TTC549 (cell line): ENCODE measurements around the gene PDGFA.

Source experiments
- FAIRE-seq: peaks from 2 replicates; lab custom pipeline; 2012; peaks lifted over from hg19 to GRCh38; lab: Jason Lieb, UNC

The PDGFA gene

DNA sequence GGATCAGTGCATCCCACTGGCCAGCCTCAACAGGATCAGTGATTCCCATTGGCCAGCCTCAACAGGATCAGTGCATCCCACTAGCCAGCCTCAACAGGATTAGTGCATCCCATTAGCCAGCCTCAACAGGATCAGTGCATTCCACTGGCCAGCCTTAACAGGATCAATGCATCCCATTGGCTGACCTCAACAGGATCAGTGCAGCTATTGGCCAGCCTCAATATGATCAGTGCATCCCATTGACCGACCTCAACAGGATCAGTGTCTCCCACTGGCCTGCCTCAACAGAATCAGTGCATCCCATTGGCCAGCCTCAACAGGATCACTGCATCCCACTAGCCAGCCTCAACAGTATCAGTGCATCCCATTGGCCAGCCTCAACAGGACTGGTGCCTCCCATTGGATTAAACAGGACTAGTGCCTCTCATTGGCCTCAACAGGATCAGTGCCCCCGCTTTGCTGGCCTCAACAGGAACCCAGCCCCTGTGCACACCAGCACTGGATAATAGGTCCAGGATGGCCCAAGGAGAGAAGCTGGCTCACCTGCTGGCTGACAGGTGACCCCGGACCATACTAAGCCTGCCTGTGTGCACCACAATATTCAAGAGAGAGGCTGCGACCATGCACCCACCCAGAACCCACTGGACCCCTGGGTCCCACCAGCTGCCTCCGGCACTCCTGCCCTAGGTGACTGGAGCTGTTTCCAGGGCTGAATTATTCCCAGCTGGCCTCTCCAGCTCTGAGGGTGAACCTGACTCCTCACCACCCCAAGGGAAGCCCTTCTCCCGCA, 59.9 kb downstream of the PDGFA start:
- FAIRE-seq, result no peak

DNA sequence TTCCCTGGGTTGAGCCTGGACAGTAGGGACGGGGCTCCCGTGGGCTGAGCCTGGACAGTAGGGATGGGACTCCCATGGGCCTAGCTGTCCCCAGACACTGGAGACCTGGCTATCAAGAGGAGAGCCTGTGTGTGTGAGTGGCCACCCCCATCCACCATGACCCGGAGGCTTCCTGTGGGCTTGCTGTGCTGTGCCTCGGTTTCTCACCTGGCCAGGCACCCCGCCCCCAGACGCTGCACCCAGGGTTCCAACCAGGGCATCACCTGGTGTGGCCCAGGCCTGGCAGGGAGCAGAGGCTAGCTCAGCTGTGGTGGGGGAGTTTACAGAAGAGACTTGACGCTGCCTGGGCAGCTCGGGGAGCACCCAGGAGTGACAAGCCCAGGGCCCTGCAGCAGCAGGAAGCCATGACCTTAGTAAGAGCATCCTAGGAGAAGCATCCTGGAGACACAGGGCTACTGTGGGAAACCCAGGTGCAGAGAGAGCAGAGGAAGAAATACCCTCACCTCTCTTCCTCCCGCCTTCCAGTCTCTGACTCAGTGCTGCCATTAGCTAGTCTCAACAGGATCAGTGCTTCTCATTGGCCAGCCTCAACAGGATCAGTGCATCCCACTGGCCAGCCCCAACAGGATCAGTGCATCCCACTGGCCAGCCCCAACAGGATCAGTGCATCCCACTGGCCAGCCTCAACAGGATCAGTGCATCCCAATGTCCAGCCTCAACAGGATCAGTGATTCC, 61.0 kb downstream of the PDGFA start:
- no peak for FAIRE-seq

DNA sequence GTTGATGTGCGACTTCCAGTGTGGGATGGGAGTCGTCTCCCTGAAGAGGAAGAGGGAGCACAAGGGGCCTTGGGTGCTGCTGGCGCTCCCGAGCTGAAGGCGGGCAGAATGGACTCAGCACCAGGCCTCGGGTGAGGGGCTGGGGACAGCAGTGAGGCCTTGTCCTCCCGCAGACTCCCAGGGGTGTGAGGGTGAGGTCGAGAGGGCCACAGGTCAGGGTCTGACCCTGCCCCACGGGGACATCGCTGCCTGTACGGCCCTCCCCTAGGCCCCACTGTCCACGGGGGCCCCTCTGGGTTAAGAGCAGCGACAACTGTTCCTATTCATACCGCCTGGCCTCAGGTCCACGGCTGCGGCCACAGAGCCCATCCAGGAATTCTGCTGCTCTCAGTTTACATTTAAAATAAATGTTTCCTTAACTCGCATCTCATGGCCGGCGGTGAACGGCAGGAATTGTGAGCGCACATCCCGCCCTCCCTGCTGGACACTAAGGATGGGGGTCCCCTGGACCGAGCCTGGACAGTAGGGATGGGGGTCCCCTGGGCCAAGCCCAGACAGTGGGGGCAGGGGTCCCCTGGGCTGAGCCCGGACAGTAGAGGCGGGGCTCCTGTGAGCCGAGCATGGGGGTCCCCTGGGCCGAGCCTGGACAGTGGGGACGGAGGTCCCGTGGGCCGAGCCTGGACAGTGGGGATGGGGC, 61.7 kb downstream of the PDGFA start:
- FAIRE-seq, result no peak

DNA sequence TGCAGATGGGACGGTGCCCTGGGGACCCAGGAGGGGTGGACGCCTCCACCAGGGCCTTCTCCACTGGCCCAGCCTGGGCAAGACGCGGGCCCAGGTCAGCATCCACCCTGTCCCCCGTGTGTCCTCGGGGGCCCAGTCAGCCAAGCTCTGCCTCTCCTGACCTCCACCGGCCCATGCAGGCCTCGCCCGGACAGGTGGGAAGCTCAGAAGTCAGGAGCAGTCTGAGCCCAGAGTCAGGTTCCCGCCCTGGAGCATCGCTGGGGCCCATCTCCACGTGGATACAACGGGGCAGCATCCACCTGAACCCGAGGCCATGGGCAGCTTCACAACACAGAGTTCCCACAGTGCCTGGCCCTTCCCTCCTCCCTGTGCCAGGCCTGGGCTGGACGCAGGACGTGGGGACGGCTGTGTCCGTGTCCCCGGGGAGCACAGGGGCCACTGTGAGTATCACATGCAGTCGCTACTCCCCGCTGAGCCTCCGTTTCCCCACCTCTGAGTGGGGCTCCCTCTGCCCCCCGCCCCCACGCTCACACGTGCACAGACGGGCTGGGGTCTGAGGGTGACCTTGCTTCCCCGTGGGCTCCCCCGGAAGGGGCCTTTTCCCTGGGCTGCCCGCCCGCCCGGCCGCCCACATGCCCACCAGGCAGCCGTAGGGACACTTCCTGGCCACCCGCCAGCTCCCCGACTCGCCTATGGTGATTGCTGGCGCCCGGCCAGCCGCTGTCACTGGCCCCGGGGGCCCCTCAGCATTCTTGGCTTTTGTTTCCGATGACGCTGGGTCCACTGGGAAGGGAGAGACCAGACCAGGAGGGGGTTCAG, 64.3 kb downstream of the PDGFA start:
- no peak for FAIRE-seq

DNA sequence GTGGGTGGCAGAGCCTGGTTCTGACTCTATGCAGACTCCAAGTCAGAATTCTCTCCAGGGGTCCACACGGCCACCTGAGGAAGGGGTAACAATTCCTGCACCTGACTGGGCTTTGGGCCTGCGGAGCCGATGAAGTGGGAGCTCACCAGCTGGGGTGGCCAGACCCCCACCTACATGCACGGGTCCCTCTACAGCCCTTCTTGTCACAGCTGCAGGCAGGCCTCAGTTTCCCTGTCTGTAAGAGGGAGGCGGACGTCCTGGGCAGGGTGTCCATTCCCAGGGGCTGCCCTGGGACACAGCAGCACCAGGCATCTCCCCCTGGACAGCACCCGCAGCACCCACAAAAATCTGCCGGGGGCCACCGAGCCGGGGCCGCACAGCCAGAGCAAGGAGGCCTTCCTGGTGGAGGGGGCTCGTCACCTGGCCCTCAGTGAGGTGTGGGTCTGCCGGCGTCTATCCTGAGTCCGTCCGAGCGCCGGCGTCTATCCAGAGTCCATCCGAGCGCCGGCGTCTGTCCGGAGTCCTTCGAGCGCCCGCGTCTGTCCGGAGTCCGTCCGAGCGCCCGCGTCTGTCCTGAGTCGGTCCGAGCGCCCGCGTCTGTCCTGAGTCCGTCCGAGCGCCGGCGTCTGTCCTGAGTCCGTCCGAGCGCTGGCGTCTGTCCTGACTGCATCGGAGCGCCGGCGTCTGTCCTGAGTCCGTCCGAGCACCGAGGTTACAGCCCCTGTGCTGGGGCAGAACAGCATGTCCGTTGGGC, 65.1 kb downstream of the PDGFA start:
- no peak for FAIRE-seq

DNA sequence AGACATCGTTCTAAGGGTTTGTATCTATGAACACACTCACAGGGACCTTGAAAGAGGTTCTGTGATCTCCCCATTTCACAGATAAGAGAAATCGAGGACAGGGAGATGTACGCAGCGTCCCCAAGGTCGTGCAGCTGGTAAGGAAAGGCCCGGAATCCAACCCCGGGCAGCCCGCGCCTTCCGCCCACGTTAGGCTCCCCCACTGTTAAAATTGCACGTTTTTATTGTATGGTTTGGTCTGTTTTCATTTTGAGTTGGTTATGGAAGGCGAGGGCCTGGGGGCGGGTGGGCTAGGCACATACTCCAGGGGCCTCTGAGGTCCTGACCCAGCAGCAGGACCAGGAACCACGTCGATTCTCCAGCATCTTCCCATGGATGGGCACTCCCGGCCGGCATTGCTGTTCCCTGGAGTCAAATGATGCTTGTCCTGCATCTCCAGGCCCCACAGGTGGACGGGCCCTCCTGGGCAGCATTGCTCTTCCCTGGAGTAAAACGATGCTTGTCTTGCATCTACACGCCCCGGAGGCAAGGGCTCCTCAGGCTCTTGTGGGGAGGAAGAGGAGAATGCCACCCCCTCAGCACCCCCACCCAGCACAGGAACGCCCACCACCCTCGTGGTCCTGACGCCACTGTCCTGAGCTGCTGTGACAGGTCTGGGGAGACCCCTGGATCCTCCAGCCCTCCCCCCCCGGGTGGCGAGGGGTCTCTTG, 65.9 kb downstream of the PDGFA start:
- no peak for FAIRE-seq

DNA sequence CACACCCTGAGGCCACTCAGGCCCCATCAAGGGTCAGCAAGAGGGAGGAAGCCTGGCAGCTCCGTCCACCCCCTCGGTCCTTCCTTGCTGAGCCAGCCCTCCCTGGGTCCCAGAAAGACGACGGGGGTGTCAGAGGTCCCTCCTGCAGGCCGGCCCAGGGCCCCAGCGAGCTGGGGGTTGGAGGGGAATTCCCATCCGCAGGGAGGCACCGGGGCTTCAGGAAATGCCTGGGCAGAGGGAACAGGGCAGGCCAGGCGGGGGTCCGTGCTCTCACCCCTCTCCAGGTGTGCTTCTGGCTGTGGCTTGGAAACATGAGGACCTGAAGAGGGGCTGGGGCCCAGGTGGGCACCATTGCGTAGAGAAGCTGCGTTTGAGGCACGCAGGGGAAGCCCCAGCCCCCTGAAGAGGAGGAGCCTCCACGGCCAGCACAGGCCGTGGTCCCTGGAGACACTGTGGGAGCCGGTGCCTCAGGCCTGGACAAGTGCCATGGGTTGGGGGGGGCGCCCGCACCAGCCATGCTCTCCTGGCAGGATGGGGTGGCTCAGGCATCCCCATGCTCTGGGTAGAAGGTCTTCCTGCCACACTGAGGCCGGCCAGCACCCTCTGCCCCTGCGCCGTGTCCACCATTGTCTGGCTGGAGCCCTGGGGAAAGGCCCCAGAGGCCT, 66.7 kb downstream of the PDGFA start:
- FAIRE-seq, result no peak

DNA sequence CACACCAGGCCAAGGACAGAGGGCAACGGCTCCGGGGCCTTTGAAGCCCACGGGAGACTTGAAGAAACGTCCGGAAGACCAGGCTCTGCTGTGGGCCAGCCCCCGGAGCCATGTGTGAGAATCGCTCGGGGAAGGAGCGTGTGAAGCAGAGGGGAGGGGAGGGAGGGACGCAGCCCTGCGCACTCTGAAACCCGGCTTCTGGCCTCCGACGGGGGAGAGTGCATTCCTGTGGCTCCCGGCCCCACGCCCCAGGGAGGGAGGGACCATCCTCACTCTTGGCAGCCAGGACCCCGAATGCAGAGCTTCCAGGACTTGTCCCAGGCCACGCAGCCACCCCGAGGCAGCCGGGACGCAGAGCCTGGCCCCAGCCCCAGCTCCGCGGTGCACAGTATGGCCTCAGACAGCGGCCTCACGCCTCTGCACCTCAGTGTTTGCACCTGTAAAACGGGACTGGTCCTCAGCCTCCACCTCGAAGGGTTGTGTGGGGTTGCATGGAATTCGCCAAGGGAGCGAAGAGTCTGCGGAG, 67.4 kb downstream of the PDGFA start:
- FAIRE-seq, result no peak

DNA sequence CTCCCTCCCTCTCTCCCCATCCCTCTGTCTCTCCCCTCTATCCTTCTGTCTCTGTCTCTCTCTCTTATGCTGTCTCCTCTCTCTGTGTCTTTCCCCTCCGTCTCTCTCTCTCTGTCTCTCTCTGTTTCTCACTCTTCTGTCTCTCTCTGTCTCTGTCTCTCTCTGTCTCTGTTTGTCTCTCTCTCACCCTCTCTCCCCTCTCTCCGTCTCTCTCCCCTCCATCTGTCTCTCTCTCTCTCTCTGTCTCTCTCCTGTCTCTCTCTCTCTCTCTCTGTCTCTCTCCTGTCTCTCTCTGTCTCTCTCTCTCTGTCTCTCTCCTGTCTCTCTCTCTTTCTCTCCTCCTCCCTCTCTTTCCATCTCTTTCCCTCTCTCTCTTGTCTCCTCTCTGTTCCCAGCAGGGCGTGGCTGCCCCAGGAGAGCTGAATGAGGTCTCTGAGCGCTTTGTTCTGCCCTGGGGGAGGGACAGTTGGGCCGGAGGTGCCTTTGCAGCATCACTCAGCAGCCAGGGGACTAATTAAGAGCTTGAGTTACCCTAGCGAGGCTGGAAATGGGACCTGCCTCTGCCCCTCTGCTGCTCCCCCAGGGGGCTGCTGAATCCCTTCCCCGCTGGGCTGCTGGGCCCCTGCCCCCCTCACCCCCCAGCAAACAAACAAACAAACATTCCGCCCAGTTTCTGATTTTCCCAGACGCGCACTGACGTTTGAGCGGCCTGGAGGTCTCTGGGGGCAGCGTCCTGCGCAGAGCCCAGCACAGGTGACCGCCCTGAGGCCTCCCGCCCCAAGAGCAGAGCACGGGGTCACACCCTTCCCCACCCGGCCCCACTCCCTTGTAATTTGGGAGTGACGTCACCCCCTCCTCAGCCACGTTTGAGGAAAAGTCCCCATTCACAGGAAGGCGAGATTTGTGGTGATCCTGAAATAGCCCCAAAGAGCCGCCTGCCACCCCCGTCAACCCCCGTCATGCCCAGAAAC, 68.1 kb downstream of the PDGFA start:
- no peak for FAIRE-seq

DNA sequence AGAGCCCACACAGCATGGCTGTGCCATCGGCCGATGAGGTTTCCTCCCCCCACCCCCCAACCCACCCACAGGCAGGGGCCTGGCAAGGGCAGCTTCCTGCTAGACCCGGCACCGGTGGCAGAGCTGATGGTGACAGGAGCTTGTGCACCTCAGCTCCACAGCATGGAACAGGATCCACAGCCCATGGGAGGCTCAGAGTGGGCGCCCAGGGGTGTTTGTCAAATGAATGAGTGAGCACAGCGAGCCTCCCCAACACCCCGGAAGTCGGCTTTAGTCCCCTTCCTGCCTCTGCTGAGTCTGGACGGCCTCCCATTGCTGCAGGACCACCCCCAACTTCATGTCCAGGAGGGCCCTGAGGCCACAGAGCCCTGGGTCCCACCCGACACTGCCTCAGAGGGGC, 68.9 kb downstream of the PDGFA start:
- no peak for FAIRE-seq

DNA sequence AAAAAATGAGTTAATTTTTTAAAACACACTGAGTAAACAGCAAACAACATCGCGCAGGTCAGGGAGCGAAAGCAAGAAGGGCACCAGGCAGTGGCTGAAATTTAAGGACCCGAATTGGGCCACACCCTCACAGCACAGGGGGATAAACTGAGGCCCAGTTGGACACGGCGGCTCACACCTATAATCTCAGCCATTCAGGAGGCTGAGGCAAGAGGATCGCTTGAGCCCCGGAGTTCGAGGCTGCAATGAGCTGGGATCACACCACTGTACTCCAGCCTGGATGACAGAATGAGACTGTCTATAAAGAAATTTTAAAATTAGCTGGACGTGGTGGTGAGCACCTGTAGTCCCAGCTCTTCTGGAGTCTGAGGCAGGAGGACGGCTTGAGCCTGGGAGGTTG, 69.6 kb downstream of the PDGFA start:
- no peak for FAIRE-seq

DNA sequence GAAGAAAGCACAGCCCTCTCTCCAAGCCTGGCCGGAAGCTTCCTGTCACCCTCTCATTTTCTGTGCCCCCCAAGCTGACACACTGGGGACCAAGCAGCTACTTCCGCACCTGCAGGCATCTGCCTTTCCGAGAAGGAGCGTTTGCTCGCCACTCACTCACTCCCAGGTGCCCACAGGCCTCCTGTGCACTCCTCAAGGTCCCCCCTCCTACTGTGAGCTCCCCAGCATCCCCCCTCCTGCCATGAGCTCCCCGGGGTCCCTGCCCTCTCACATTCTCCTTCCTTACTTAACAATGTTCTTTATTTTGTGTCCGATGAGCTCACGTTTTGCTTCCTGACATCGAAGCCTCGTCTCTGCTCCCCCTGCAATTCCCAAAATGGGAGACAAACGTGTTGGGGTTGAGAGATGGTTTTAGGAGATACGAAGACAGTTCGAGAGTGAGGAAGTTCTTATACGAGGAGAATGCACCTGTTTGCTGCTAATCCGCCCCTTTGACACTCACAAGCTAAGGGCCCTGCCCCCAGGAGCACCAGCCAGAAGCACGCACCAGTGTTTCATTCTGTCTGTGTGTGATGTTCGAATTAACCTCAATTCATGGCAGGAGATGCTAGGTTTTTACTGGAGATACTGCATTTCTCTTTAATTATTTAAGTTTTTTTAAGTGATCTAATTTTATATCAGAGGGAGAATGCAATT, 70.2 kb downstream of the PDGFA start:
- FAIRE-seq, result no peak

DNA sequence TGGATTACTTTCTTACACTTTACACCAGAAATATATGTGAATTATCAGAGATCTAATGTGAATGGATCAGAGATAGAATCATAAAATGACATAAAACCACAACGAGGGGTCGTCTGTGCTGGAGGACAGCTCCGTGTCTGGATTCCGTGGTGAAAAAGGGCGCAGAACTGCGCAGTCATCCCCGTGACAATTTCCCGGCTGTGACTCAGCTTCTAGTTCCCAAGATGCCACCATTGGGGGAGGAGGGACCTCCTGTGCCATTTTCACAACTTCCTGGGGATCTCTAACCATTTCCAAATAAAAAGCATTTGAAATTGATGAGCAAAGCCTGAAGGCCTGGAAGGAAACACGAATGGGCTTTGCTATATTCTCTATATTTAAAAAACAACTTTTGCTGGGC, 72.1 kb downstream of the PDGFA start:
- no peak for FAIRE-seq
